GM12865 (cell line): Measurements from ENCODE around the gene PPP6R3.

Source experiments
- DNase-seq: peaks from one replicate; pipeline ENCODE4 v3.0.0; 2010; ENCODE audit warnings: low read depth
- H3K4me3 ChIP-seq: 2 replicates; pipeline ENCODE4 v1.5.1; 2011; ENCODE audit warnings: mild to moderate bottlenecking, low read depth, low read length, control low read depth
- CTCF ChIP-seq: IDR thresholded peaks from 2 replicates; pipeline ENCODE4 v1.5.1; 2011; ENCODE audit warnings: low read length, control low read depth, low read depth, inconsistent platforms; ENCODE audit not compliant: insufficient read depth; ENCODE audit errors: missing control alignments

The PPP6R3 gene

GRCh38 chr11:68541991-68542390 is 81.4 kb downstream of the PPP6R3 start:
- no peak for TF ChIP-seq CTCF
- H3K4me3 ChIP-seq, result no peak overlapping the region
- no peak for DNase-seq

GRCh38 chr11:68542617-68543016 is 82.1 kb downstream of the PPP6R3 start:
- no peak for TF ChIP-seq CTCF
- no peak overlapping the region for H3K4me3 ChIP-seq
- no peak for DNase-seq

GRCh38 chr11:68543594-68543993 is 83.0 kb downstream of the PPP6R3 start:
- no peak for DNase-seq
- H3K4me3 ChIP-seq, result no peak overlapping the region
- no peak for TF ChIP-seq CTCF

- no peak overlapping the region for H3K4me3 ChIP-seq
- no peak for TF ChIP-seq CTCF
- DNase-seq, result no peak
Observed at GRCh38 chr11:68545347-68545746, 84.8 kb downstream of the PPP6R3 start.

- TF ChIP-seq CTCF, result no peak
- H3K4me3 ChIP-seq, result no peak overlapping the region
- DNase-seq, result no peak
Observed at GRCh38 chr11:68545796-68546195, 85.2 kb downstream of the PPP6R3 start.

- no peak for DNase-seq
- no peak overlapping the region for H3K4me3 ChIP-seq
- TF ChIP-seq CTCF, result no peak
Observed at GRCh38 chr11:68546555-68546954, 86.0 kb downstream of the PPP6R3 start.

- no peak overlapping the region for H3K4me3 ChIP-seq
- no peak for TF ChIP-seq CTCF
- no peak for DNase-seq
Observed at GRCh38 chr11:68549789-68550484, 89.4 kb downstream of the PPP6R3 start.
